Panc1 (cell line): ENCODE data around the gene FOXO4. TPM values are rescaled to one million over a fixed set of nuclear protein-coding genes. Genes with fewer than 3 reads are reported as not detected.

ENCODE experiments used
- ATAC-seq: fragments of 200-7000 bp; cut with Tn5 transposase; 2 replicates; pipeline ENCODE4 v1.9.1; 2020; ENCODE audit warnings: mild to moderate bottlenecking, moderate library complexity
- BruUV-seq: library from RNA; stranded (reverse); fragments of 400-500 nt; replicated peaks from 2 replicates; lab custom pipeline; 2021; lab: Mats Ljungman, UMichigan
- CTCF ChIA-PET: fragments of 300-600 bp; sonication (Branson Sonifier 250); formaldehyde crosslinking; loops from one replicate; lab custom pipeline; 2022; ENCODE audit warnings: antibody characterized with exemption; lab: Charles Lee
- POLR2A ChIA-PET: fragments of 300-600 bp; sonication (Branson Sonifier 250); formaldehyde crosslinking; loops from one replicate; lab custom pipeline; 2022; ENCODE audit warnings: antibody characterized with exemption; lab: Charles Lee
- DNase-seq: peaks from one replicate; pipeline ENCODE4 v3.0.0-alpha.2; 2010; ENCODE audit warnings: low read depth, low spot score
- H3K27ac ChIP-seq: 2 replicates; pipeline ENCODE4 v1.5.1; 2011; ENCODE audit warnings: mild to moderate bottlenecking, low read length, inconsistent platforms
- H3K27me3 ChIP-seq: fragments of 200-500 bp; sonication (Bioruptor generic); 2 replicates; pipeline ENCODE4 v1.6.0; 2014; ENCODE audit warnings: low read length, inconsistent platforms; ENCODE audit not compliant: control insufficient read depth, insufficient read depth
- H3K36me3 ChIP-seq: fragments of 200-500 bp; sonication (Bioruptor generic); 2 replicates; pipeline ENCODE4 v1.5.1; 2014; ENCODE audit warnings: inconsistent platforms, mild to moderate bottlenecking, low read length, moderate library complexity; ENCODE audit not compliant: control insufficient read depth, insufficient read depth
- H3K4me1 ChIP-seq: 2 replicates; pipeline ENCODE4 v1.5.1; 2011; ENCODE audit warnings: inconsistent platforms, mild to moderate bottlenecking, low read length, moderate library complexity; ENCODE audit not compliant: control insufficient read depth, insufficient read depth
- H3K4me3 ChIP-seq, 2 experiments: 2 replicates each; pipeline ENCODE4 v1.5.1; 2011 to 2012; ENCODE audit warnings: low read depth in 2 of 2, low read length in 2 of 2, mild to moderate bottlenecking in 2 of 2, inconsistent platforms in 1 of 2, moderate library complexity in 1 of 2
- H3K9me3 ChIP-seq: fragments of 200-500 bp; sonication (Bioruptor generic); 2 replicates; pipeline ENCODE4 v1.5.1; 2014; ENCODE audit warnings: low read depth, mild to moderate bottlenecking, inconsistent platforms, low read length, moderate library complexity; ENCODE audit not compliant: control insufficient read depth, insufficient read depth
- POLR2AphosphoS5 ChIP-seq: IDR thresholded peaks from 2 replicates; pipeline ENCODE4 v1.6.1; 2012; ENCODE audit warnings: mild to moderate bottlenecking, low read depth, low read length, moderate library complexity
- SIN3A ChIP-seq: IDR thresholded peaks from 2 replicates; pipeline ENCODE4 v1.6.1; 2012; ENCODE audit warnings: low read depth, mild to moderate bottlenecking, low read length, moderate library complexity, borderline replicate concordance; ENCODE audit not compliant: insufficient read depth
- TCF7L2 ChIP-seq: IDR thresholded peaks from 2 replicates; pipeline ENCODE4 v1.6.1; 2011; ENCODE audit warnings: mild to moderate bottlenecking, low read depth, low read length, inconsistent platforms
- in situ Hi-C: cut with HindIII; loops from 2 replicates; pipeline ENCODE4 v1.10.0; 2016; ENCODE audit warnings: low sequenced_read_pairs, low pct_unique_long_range_greater_than_20kb
- intact Hi-C: fragments of 100-400 bp; cut with micrococcal nuclease; formaldehyde crosslinking; loops from one replicate; pipeline ENCODE4 v1.10.0; 2022; ENCODE audit not compliant: unreplicated experiment
- total RNA-seq: library from RNA; stranded (reverse); gene quantifications from one replicate; pipeline ENCODE4 v1.2.1, GENCODE V29; 2021; ENCODE audit not compliant: unreplicated experiment
- TF ChIP-seq, protein P1 (sequence below), 2 experiments: IDR thresholded peaks; 2 replicates each; pipeline ENCODE4 v1.6.1; 2011 to 2012; ENCODE audit warnings: low read depth in 2 of 2, control low read depth in 1 of 2, low read length in 1 of 2, mild to moderate bottlenecking in 1 of 2, moderate library complexity in 1 of 2; ENCODE audit not compliant: insufficient read depth in 1 of 2
- TF ChIP-seq, protein P2 (sequence below): fragments of 450-650 bp; IDR thresholded peaks from 2 replicates; pipeline ENCODE4 v1.5.1; 2017; ENCODE audit warnings: mild to moderate bottlenecking

The FOXO4 gene
- total RNA-seq, 1 experiment from 2014 or later = 2.9 TPM

DNA sequence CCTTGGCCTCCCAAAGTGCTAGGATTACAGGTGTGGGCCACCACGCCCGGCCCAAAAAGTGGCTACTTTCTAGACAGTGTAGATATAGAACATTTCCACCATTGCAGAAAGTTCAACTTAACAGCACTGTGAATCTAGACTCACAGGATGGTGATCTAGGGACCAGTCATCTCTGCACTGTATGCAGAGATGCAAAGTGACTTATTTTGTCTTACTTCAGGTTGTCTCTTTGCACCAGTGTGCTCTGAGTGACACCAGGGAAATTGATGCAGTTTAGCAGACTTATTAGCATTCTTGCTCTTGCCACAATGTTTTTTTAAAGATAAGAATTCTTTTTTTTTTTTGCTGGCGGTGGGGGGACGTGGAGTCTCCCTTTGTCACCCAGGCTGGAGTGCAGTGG is 12.8 kb upstream of the FOXO4 start:
- in situ Hi-C loops (no loop called here), intact Hi-C loops (no loop called here)
- H3K9me3 ChIP-seq = no peaks in the 10 kb centered on the region
- no peak for ATAC-seq
- no peaks in the 10 kb centered on the region for H3K36me3 ChIP-seq
- CTCF ChIA-PET = no interaction called here
- no peak for DNase-seq
- BruUV-seq = no TSS peak
- TF ChIP-seq, protein P1, sequence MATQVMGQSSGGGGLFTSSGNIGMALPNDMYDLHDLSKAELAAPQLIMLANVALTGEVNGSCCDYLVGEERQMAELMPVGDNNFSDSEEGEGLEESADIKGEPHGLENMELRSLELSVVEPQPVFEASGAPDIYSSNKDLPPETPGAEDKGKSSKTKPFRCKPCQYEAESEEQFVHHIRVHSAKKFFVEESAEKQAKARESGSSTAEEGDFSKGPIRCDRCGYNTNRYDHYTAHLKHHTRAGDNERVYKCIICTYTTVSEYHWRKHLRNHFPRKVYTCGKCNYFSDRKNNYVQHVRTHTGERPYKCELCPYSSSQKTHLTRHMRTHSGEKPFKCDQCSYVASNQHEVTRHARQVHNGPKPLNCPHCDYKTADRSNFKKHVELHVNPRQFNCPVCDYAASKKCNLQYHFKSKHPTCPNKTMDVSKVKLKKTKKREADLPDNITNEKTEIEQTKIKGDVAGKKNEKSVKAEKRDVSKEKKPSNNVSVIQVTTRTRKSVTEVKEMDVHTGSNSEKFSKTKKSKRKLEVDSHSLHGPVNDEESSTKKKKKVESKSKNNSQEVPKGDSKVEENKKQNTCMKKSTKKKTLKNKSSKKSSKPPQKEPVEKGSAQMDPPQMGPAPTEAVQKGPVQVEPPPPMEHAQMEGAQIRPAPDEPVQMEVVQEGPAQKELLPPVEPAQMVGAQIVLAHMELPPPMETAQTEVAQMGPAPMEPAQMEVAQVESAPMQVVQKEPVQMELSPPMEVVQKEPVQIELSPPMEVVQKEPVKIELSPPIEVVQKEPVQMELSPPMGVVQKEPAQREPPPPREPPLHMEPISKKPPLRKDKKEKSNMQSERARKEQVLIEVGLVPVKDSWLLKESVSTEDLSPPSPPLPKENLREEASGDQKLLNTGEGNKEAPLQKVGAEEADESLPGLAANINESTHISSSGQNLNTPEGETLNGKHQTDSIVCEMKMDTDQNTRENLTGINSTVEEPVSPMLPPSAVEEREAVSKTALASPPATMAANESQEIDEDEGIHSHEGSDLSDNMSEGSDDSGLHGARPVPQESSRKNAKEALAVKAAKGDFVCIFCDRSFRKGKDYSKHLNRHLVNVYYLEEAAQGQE (IDR thresholded peaks at IDR 0.05; ENCODE audit: insufficient read depth in 1 of 2, low read depth in 2 of 2, low read length in 1 of 2) = no peak
- TF ChIP-seq, protein P2, sequence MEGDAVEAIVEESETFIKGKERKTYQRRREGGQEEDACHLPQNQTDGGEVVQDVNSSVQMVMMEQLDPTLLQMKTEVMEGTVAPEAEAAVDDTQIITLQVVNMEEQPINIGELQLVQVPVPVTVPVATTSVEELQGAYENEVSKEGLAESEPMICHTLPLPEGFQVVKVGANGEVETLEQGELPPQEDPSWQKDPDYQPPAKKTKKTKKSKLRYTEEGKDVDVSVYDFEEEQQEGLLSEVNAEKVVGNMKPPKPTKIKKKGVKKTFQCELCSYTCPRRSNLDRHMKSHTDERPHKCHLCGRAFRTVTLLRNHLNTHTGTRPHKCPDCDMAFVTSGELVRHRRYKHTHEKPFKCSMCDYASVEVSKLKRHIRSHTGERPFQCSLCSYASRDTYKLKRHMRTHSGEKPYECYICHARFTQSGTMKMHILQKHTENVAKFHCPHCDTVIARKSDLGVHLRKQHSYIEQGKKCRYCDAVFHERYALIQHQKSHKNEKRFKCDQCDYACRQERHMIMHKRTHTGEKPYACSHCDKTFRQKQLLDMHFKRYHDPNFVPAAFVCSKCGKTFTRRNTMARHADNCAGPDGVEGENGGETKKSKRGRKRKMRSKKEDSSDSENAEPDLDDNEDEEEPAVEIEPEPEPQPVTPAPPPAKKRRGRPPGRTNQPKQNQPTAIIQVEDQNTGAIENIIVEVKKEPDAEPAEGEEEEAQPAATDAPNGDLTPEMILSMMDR = no peak
- H3K4me1 ChIP-seq = no peaks in the 10 kb centered on the region
- no peak overlapping the region for H3K27ac ChIP-seq
- POLR2A ChIA-PET = no interaction called here
- H3K4me3 ChIP-seq = no peak overlapping the region
- H3K27me3 ChIP-seq = no peaks in the 10 kb centered on the region

DNA sequence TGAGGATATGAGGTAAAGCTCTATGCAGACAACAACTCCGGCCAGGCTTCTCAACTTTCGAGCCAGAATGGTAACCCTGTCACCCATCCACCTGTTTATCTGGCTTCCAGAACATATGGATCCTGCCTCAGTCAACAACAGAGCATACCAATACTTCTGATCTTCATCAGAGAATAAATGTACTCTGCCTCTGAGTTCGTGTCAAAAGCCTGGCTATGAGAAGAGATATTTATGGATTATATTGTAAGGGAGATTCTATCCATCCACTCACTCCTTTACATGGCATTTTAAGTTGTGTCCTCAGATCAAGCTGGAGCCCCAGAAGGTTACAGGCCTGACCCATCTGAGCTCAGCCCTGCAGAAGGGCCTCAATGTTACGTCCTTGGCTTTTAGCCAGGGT is 9.8 kb upstream of the FOXO4 start:
- Histone ChIP-seq H3K9me3 (no peaks in the 10 kb centered on the region), H3K27me3 (no peaks in the 10 kb centered on the region), H3K4me3 (no peak overlapping the region), H3K36me3 (no peaks in the 10 kb centered on the region), H3K27ac (no peak overlapping the region), H3K4me1 (no peaks in the 10 kb centered on the region)
- DNase-seq (no peak), ATAC-seq (no peak)
- POLR2A ChIA-PET = no interaction called here
- no peak for TF ChIP-seq SIN3A
- in situ Hi-C loops = no loop called here
- no TSS peak for BruUV-seq
- CTCF ChIA-PET = no interaction called here
- intact Hi-C loops = no loop called here

DNA sequence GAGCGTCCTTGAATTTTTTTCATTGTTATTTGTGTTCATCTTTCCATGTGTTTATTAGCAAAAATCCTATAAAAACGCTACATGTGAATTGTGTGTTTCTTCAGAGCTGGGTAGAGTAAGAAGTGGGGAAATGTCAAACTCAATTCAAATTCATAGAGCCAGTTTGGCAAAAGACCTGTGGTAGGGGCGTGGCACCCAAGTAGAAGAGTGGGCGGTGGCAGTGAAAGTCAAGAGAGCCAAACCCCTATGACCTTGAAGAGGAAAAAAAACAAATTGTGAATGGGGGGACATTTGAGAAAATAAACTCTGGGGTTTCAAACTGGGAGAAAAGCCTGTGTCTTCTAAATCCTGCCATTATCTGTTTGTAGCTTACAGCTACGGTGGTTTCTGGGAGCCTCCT is 4.4 kb upstream of the FOXO4 start:
- Histone ChIP-seq H3K36me3 (no peaks in the 10 kb centered on the region), H3K27ac (no peak overlapping the region), H3K4me1 (no peaks in the 10 kb centered on the region), H3K9me3 (no peaks in the 10 kb centered on the region), H3K4me3 (no peak overlapping the region), H3K27me3 (no peaks in the 10 kb centered on the region)
- intact Hi-C loops = no loop called here
- no peak for TF ChIP-seq POLR2AphosphoS5
- TF ChIP-seq TCF7L2 = no peak
- TF ChIP-seq SIN3A = no peak
- TF ChIP-seq, protein P1 (IDR thresholded peaks at IDR 0.05; ENCODE audit: insufficient read depth in 1 of 2, low read depth in 2 of 2, low read length in 1 of 2) = no peak
- TF ChIP-seq, protein P2 = no peak
- no peak for DNase-seq
- no peak for ATAC-seq
- ChIA-PET CTCF (no interaction called here), POLR2A (no interaction called here)
- BruUV-seq = no TSS peak
- in situ Hi-C loops = no loop called here
